ENCODE data around the gene SLC9A3. TPM values are rescaled to one million over a fixed set of nuclear protein-coding genes. Genes with fewer than 3 reads are reported as not detected.

The SLC9A3 gene
- total and polyA plus RNA-seq, 4 donors = 0.94 to 3.8 (median 1.5) TPM

- DNase-seq = peak in 2 of 3 donors; percentile 15 to 16
- no peak for TF ChIP-seq CTCF (IDR thresholded peaks at IDR 0.05; ENCODE audit: control extremely low read depth, extremely low read depth)
- ATAC-seq (ENCODE audit: insufficient read depth, low FRiP score) = no peak
- Histone ChIP-seq H3K4me3 (no peak overlapping the region), H3K27me3 (ENCODE audit: control insufficient read depth in 3 of 3, insufficient read depth in 3 of 3, low read length in 2 of 3) (peaks cover under 1 to 13% (median under 1%) of the 10 kb centered on the region in 3 donors), H3K4me1 (ENCODE audit: control insufficient read depth in 5 of 5, insufficient read depth in 5 of 5, low read length in 5 of 5) (no peaks in the 10 kb centered on the region), H3K9ac (ENCODE audit: insufficient read depth in 1 of 2, low read length in 2 of 2) (no peak overlapping the region), H3K36me3 (ENCODE audit: control insufficient read depth in 4 of 4, insufficient read depth in 4 of 4, low read length in 4 of 4) (no peaks in the 10 kb centered on the region), H3K27ac (ENCODE audit: low read depth in 1 of 2, low read length in 1 of 2) (no peak overlapping the region), H3K9me3 (ENCODE audit: control insufficient read depth in 4 of 4, insufficient read depth in 3 of 4, low read length in 3 of 4) (peaks cover 0 to 14% (median 7%) of the 10 kb centered on the region in 4 donors)
- WGBS, 2 donors = 55 to 68% methylated on average over 14 of the region's 14 CpGs
Observed at GRCh38 chr5:572398-573019, 48.3 kb upstream of the SLC9A3 start.

- no peak for TF ChIP-seq CTCF (IDR thresholded peaks at IDR 0.05; ENCODE audit: control extremely low read depth, extremely low read depth)
- Histone ChIP-seq H3K9me3 (ENCODE audit: control insufficient read depth in 4 of 4, insufficient read depth in 3 of 4, low read length in 3 of 4) (peaks cover 0 to 13% (median 6%) of the 10 kb centered on the region in 4 donors), H3K4me1 (ENCODE audit: control insufficient read depth in 5 of 5, insufficient read depth in 5 of 5, low read length in 5 of 5) (no peaks in the 10 kb centered on the region), H3K9ac (ENCODE audit: insufficient read depth in 1 of 2, low read length in 2 of 2) (no peak overlapping the region), H3K4me3 (no peak overlapping the region), H3K27ac (ENCODE audit: low read depth in 1 of 2, low read length in 1 of 2) (no peak overlapping the region), H3K36me3 (ENCODE audit: control insufficient read depth in 4 of 4, insufficient read depth in 4 of 4, low read length in 4 of 4) (no peaks in the 10 kb centered on the region), H3K27me3 (ENCODE audit: control insufficient read depth in 3 of 3, insufficient read depth in 3 of 3, low read length in 2 of 3) (peaks cover 7 to 15% (median 7%) of the 10 kb centered on the region in 3 donors)
- ATAC-seq (ENCODE audit: insufficient read depth, low FRiP score) (no peak), DNase-seq (no peak)
- WGBS, 2 donors = 90 to 96% methylated on average over 13 of the region's 13 CpGs
Observed at GRCh38 chr5:571791-572190, 47.5 kb upstream of the SLC9A3 start.

GRCh38 chr5:570886-571285 is 46.6 kb upstream of the SLC9A3 start:
- Histone ChIP-seq H3K27me3 (ENCODE audit: control insufficient read depth in 3 of 3, insufficient read depth in 3 of 3, low read length in 2 of 3) (peaks cover 15 to 17% (median 16%) of the 10 kb centered on the region in 3 donors), H3K9me3 (ENCODE audit: control insufficient read depth in 4 of 4, insufficient read depth in 3 of 4, low read length in 3 of 4) (peaks cover 0 to 13% (median 4%) of the 10 kb centered on the region in 4 donors), H3K36me3 (ENCODE audit: control insufficient read depth in 4 of 4, insufficient read depth in 4 of 4, low read length in 4 of 4) (no peaks in the 10 kb centered on the region), H3K4me1 (ENCODE audit: control insufficient read depth in 5 of 5, insufficient read depth in 5 of 5, low read length in 5 of 5) (no peaks in the 10 kb centered on the region), H3K27ac (ENCODE audit: low read depth in 1 of 2, low read length in 1 of 2) (no peak overlapping the region), H3K9ac (ENCODE audit: insufficient read depth in 1 of 2, low read length in 2 of 2) (no peak overlapping the region), H3K4me3 (no peak overlapping the region)
- peak in 1 of 3 donors; percentile 4 for DNase-seq
- TF ChIP-seq CTCF (IDR thresholded peaks at IDR 0.05; ENCODE audit: control extremely low read depth, extremely low read depth) = no peak
- 85 to 87% methylated on average over 8 of the region's 8 CpGs for WGBS, 2 donors
- no peak for ATAC-seq (ENCODE audit: insufficient read depth, low FRiP score)

Measured in lung (tissue), 12 donors.